RWPE2 (cell line): ENCODE results near the gene CD79B.
A peak's percentile ranks its signal among the peaks of the same experiment; 100 is the strongest.

Experiments used
- ATAC-seq: fragments of 200-7000 bp; cut with Tn5 transposase; 3 replicates; pipeline ENCODE4 v1.9.1; 2021; ENCODE audit warnings: low read depth
- DNase-seq: peaks from one replicate; pipeline ENCODE4 v3.0.0-alpha.2; 2020; ENCODE audit warnings: low spot score
- H3K27ac ChIP-seq: fragments of 450-650 bp; 2 replicates; pipeline ENCODE4 v1.5.1; 2017; ENCODE audit warnings: mild to moderate bottlenecking; ENCODE audit not compliant: poor library complexity, severe bottlenecking
- H3K27me3 ChIP-seq: fragments of 250-450 bp; sonication (Bioruptor Pico); 2 replicates; pipeline ENCODE4 v1.5.1; 2021; ENCODE audit warnings: mild to moderate bottlenecking, moderate library complexity; ENCODE audit not compliant: insufficient read depth, poor library complexity, severe bottlenecking
- H3K36me3 ChIP-seq: fragments of 250-450 bp; sonication (Bioruptor Pico); 2 replicates; pipeline ENCODE4 v1.5.1; 2020; ENCODE audit warnings: low read depth, mild to moderate bottlenecking, moderate library complexity
- H3K4me1 ChIP-seq: fragments of 250-450 bp; sonication (Bioruptor Pico); 2 replicates; pipeline ENCODE4 v1.5.1; 2021; ENCODE audit warnings: mild to moderate bottlenecking, moderate library complexity; ENCODE audit not compliant: insufficient read depth, poor library complexity, severe bottlenecking
- H3K4me3 ChIP-seq: fragments of 250-450 bp; sonication (Bioruptor Pico); 2 replicates; pipeline ENCODE4 v1.5.1; 2021; ENCODE audit warnings: mild to moderate bottlenecking, moderate library complexity; ENCODE audit not compliant: severe bottlenecking
- H3K9me3 ChIP-seq: fragments of 250-450 bp; sonication (Bioruptor Pico); 2 replicates; pipeline ENCODE4 v1.5.1; 2021; ENCODE audit warnings: mild to moderate bottlenecking, moderate library complexity; ENCODE audit not compliant: severe bottlenecking
- CTCF ChIP-seq: fragments of 450-650 bp; IDR thresholded peaks from one replicate; pipeline ENCODE4 v1.5.1; 2017; ENCODE audit warnings: mild to moderate bottlenecking, moderate library complexity; ENCODE audit not compliant: poor library complexity, severe bottlenecking

CD79B gene

DNA sequence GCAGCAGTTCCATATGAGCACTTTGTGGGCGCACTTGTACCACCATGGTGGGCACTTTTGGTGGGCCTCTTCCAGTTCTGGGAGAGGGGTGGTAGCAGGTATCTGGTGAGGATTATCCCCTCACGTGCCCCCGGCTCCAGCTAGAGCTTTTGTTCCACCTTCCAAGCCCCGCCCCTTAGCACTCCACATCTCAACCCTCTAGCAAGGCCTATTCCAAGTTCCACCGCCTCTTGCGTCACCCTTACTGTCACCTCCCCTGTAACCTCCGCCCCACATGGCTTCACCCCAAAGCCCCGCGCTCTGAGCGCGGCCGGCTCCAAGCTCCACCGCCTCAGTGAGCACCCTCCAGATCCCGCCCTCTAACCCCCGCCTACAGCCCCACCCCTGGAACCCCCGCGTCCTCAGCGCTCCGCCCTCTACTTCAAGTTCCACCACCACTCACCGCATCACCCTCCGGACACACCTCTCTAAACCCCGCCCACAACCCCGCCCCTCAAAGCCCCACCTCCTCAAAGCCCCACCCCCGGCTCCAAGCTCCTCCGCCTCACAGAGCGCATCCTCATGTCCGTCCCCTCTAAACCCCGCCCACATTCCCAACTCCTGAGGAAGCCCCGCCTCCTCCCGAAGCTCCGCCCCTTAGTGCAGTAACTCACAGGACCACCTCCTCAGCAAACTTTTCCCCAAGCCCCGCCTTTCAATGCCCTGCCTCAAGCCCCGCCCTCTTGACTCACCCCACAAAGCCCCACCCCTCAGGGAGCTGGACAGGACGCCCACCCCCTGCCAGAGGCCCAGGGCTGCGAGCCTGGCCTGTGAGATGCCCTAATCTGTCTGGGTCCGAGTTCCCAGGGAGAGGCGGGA lies 29.5 kb upstream of the CD79B start:
- no peaks in the 10 kb centered on the region for H3K27me3 ChIP-seq
- H3K4me3 ChIP-seq = no peak overlapping the region
- DNase-seq (no peak), ATAC-seq (peak; percentile 51)
- no peaks in the 10 kb centered on the region for H3K36me3 ChIP-seq
- no peaks in the 10 kb centered on the region for H3K4me1 ChIP-seq
- no peaks in the 10 kb centered on the region for H3K9me3 ChIP-seq
- TF ChIP-seq CTCF = no peak
- no peak overlapping the region for H3K27ac ChIP-seq

DNA sequence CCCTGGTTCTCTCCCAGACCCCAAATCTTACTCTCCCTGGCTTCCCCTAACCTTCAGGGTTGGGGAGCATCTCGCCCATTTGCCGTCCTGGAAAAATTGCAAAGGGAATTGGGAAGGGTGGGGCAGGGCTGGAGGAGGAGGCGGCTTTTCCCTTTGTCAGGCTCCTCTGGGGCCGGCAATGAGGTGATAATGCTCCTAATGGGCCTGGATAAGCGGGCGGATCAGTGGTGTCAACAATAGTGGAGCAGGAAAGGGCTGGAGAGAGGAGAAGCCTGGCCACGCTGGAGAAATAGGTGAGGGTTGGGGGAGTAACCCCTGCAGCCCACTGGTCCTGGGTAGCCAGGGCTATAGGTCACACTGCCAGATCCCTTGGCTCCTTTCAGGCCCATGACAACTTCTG lies 28.3 kb upstream of the CD79B start:
- DNase-seq (no peak), ATAC-seq (no peak)
- Histone ChIP-seq H3K4me1 (no peaks in the 10 kb centered on the region), H3K27me3 (no peaks in the 10 kb centered on the region), H3K36me3 (no peaks in the 10 kb centered on the region), H3K27ac (no peak overlapping the region), H3K4me3 (no peak overlapping the region), H3K9me3 (no peaks in the 10 kb centered on the region)
- no peak for TF ChIP-seq CTCF

DNA sequence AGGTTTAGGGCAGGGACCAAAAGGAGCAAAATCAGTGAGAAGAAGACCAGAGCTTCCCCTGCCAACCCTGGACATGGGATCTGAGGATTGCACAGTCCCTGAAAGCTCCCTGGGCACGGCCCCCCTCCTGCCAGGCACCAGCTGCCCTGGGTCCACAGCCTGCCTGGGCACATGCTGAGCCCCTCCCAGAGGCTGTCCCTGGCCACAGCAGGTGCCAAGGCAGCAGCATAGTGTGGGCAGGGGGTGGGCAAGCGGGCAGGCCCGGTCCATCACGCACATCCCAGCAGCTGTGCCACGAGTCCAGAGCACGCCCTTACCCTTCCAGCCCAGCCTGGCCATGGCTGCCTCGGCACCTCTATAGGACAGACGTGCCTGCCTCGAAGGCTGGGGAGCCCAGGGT lies 27.9 kb upstream of the CD79B start:
- H3K27ac ChIP-seq = no peak overlapping the region
- H3K4me1 ChIP-seq = no peaks in the 10 kb centered on the region
- H3K9me3 ChIP-seq = no peaks in the 10 kb centered on the region
- H3K4me3 ChIP-seq = no peak overlapping the region
- H3K27me3 ChIP-seq = no peaks in the 10 kb centered on the region
- H3K36me3 ChIP-seq = no peaks in the 10 kb centered on the region
- TF ChIP-seq CTCF = no peak
- no peak for DNase-seq
- no peak for ATAC-seq

- no peaks in the 10 kb centered on the region for H3K27me3 ChIP-seq
- H3K36me3 ChIP-seq = no peaks in the 10 kb centered on the region
- H3K27ac ChIP-seq = no peak overlapping the region
- DNase-seq = no peak
- no peaks in the 10 kb centered on the region for H3K9me3 ChIP-seq
- H3K4me3 ChIP-seq = no peak overlapping the region
- TF ChIP-seq CTCF = no peak
- no peaks in the 10 kb centered on the region for H3K4me1 ChIP-seq
- no peak for ATAC-seq
These were observed 24.3 kb upstream of the CD79B start for GRCh38 chr17:63956296-63956920.

GRCh38 chr17:63955791-63956190 lies 23.7 kb upstream of the CD79B start:
- no peaks in the 10 kb centered on the region for H3K27me3 ChIP-seq
- H3K9me3 ChIP-seq = no peaks in the 10 kb centered on the region
- H3K4me3 ChIP-seq = no peak overlapping the region
- no peak overlapping the region for H3K27ac ChIP-seq
- H3K36me3 ChIP-seq = no peaks in the 10 kb centered on the region
- ATAC-seq (no peak), DNase-seq (no peak)
- no peak for TF ChIP-seq CTCF
- no peaks in the 10 kb centered on the region for H3K4me1 ChIP-seq
